Middle frontal gyrus (tissue), 1 donor: ENCODE data around the gene DNAJA1.
A peak's percentile ranks its signal among the peaks of the same experiment; 100 is the strongest.
"Not testable (repeated sequence)": the region's sequence is repeated elsewhere in the genome, so short reads cannot be mapped to it uniquely, and the experiment has no call there.

Experiments
- DNase-seq: peaks from one replicate; pipeline ENCODE4 v3.0.0-alpha.2; 2015; ENCODE audit warnings: low spot score; ENCODE audit errors: extremely low spot score

DNAJA1 gene

DNA sequence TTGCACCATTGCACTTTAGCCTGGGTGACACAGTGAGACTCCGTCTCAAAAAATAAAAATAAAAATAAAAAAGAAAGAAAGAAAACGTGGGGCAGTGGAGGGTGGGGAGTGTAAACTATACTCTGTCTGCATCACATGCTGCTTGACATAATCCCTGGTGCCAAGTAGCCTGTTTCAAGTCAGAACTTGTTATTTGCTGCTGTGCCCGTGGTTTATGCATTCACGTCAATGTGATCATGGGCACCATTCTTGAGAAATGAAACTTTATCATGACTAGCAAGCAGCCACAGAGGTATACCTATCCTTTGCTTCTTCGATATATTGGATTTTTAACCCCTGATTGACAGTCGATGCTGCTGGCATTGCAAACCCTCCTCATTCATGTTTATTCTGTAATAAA, 55.5 kb downstream of the DNAJA1 start:
- DNase-seq: no peak

DNA sequence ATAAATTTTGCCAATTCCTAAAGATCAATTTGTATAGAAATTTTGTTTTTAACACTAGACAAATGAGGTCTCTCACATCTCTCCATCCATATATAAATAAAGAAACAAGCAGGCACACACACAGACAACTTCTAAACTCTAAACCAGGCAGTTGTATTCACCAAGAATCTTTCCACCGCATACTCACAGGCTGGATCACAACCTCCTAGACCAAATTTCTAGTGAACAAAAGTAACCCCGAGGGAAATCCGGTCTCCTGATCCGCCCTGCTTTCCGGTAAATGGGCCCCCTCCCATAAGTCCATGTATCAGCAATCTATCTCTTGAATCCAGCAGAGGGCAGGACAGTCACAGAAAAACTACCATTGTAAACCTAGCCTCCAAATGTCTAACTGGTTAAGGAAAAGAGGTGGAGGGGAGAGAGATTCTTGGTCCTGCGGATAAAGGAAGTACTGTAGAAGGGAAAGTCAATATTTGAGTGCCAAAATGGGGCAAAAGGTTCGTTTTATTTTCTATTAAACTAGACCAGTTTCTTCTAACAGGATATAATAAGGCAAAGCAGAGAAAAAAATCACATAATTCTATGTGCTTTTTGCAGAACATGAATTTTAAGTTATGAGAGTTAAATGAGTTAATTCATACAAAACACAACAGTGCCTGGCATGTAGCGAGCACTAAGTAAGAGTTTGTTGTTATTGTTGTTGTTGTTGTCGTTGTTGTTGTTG, 56.2 kb downstream of the DNAJA1 start:
- peak; percentile 27 for DNase-seq

DNA sequence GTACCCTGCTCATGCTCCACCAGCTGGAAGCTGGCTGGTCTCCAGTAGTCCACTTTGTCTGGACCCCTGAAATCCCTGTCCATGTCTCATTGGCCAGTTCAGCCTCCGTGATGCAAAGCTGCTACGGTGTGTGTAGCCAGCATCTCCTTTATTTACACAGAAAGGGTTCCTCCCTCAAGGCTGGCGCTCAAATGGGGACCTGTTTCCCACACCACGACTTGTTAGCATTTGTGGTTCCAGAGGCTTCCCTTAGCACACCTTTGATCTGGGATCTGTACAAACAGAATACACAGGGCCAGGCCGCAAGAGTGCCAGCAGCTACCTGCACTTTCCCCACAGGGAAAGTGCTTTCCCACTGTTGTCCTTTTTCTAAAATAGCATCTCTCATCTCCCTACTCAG, 57.1 kb downstream of the DNAJA1 start:
- no peak for DNase-seq

DNA sequence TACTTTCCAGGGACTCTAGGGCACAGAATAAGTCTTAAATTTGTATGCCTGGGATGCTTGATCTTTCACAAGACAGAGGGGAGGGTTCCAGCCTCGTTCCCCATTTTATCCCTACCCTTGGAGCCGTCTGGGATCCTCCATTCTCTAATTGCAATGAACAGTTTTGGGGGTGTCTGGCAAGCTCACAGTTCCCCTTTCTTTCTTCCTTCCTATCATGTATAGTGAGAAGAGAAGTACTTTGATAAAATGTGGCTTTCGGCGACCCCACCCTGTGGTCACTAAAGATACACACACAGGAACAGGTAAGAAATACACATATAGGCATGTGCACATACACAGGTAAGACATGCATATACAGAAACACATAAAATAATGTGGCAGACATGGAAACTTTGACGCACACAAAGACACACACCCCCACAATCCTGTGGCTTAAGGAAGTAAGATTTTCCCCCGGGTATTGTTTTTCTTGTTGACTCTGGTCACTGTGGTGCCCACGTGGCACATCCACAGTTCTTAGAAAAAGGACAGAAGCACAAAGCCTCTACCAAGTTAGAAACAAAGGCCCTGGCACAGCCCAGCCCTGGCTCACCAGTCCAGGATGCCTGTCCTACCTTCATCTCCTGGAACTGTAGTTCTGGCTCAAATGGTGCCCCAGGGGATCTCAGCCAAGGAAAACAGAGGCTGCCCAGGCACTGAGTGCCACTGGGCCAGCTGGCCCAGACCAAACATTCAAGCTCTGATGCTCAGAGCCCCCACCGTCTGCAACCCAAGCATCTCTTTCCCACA, 57.7 kb downstream of the DNAJA1 start:
- DNase-seq: no peak

DNA sequence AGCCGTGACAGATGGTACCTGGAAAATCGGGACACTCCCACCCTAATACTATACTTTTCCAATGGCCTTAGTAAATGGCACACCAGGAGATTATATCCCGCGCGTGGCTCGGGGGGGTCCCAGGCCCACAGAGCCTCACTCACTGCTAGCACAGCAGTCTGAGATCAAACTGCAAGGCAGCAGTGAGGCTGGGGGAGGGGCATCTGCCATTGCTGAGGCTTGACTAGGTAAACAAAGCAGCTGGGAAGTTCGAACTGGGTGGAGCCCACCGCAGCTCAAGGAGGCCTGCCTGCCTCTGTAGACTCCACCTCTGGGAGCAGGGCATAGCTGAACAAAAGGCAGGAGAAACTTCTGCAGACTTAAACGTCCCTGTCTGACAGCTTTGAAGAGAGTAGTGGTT, 60.6 kb downstream of the DNAJA1 start:
- DNase-seq: not testable (repeated sequence)
